Lung (tissue), 12 donors: Measurements from ENCODE around the gene LAMP5. TPM values are rescaled to one million over a fixed set of nuclear protein-coding genes. Genes with fewer than 3 reads are reported as not detected.

Experiments
- ATAC-seq: fragments of 200-7000 bp; cut with Tn5 transposase; one replicate; pipeline ENCODE4 v1.9.1; 2020; ENCODE audit warnings: moderate number of reproducible peaks; ENCODE audit not compliant: insufficient read depth, low FRiP score
- DNase-seq, 3 donors: peaks; one replicate each; pipeline ENCODE4 v3.0.0-alpha.2; 2013 to 2017
- H3K27ac ChIP-seq, 2 donors: one replicate each; pipeline ENCODE4 v1.5.1; 2013; ENCODE audit warnings: mild to moderate bottlenecking in 2 of 2, moderate library complexity in 2 of 2, control low read depth in 1 of 2, inconsistent platforms in 1 of 2, low read depth in 1 of 2, low read length in 1 of 2
- H3K27me3 ChIP-seq, 3 donors: one replicate each; pipeline ENCODE4 v1.5.1; 2013; ENCODE audit warnings: low read length in 2 of 3; ENCODE audit not compliant: control insufficient read depth in 3 of 3, insufficient read depth in 3 of 3
- H3K36me3 ChIP-seq, 4 donors: one replicate each; pipeline ENCODE4 v1.5.1; 2013; ENCODE audit warnings: low read length in 4 of 4, mild to moderate bottlenecking in 1 of 4, moderate library complexity in 1 of 4; ENCODE audit not compliant: control insufficient read depth in 4 of 4, insufficient read depth in 4 of 4
- H3K4me1 ChIP-seq, 5 donors: one replicate each; pipeline ENCODE4 v1.5.1; 2013; ENCODE audit warnings: low read length in 5 of 5, mild to moderate bottlenecking in 2 of 5, moderate library complexity in 1 of 5; ENCODE audit not compliant: control insufficient read depth in 5 of 5, insufficient read depth in 5 of 5
- H3K4me3 ChIP-seq: one replicate; pipeline ENCODE4 v1.5.1; 2013; ENCODE audit warnings: mild to moderate bottlenecking, control low read depth, moderate library complexity
- H3K9ac ChIP-seq, 2 donors: one replicate each; pipeline ENCODE4 v1.5.1; 2013; ENCODE audit warnings: low read length in 2 of 2, control low read depth in 1 of 2; ENCODE audit not compliant: insufficient read depth in 1 of 2
- H3K9me3 ChIP-seq, 4 donors: one replicate each; pipeline ENCODE4 v1.5.1; 2013; ENCODE audit warnings: low read length in 3 of 4, mild to moderate bottlenecking in 1 of 4, moderate library complexity in 1 of 4; ENCODE audit not compliant: control insufficient read depth in 4 of 4, insufficient read depth in 3 of 4
- WGBS, 2 donors: extraction: QIAGEN DNeasy Blood & Tissue Kit; methylation state at CpG; one replicate each; pipeline ENCODE4 v1.1.7; 2013; 5-methylcytosine and 5-hydroxymethylcytosine counted together
- polyA plus RNA-seq, 2 donors: library from polyadenylated mRNA; stranded (reverse); fragments of 200-250 nt; gene quantifications; one replicate each; pipeline ENCODE4 v1.2.1, GENCODE V29; 2013
- total RNA-seq, 2 donors: library from RNA; depleted of rRNA in 1 of 2; stranded (reverse); fragments of >200 nt in 1 of 2; gene quantifications; one replicate each; pipeline ENCODE4 v1.2.1, GENCODE V29; 2014 to 2021
- TF ChIP-seq, protein P1 (sequence below): IDR thresholded peaks from 2 replicates; pipeline ENCODE4 v1.5.1; 2012; ENCODE audit warnings: mild to moderate bottlenecking; ENCODE audit errors: control extremely low read depth, extremely low read depth
- donor health status: control.
- donor health status: control.
- donor health status: Bipolar disorder and iron deficiency.
- donor health status: healthy.
- donor health status: DM: yes; HTN: yes; CAD: no.

The LAMP5 gene
- total and polyA plus RNA-seq, 4 donors: 0.06 to 3.3 (median 0.23) TPM

DNA sequence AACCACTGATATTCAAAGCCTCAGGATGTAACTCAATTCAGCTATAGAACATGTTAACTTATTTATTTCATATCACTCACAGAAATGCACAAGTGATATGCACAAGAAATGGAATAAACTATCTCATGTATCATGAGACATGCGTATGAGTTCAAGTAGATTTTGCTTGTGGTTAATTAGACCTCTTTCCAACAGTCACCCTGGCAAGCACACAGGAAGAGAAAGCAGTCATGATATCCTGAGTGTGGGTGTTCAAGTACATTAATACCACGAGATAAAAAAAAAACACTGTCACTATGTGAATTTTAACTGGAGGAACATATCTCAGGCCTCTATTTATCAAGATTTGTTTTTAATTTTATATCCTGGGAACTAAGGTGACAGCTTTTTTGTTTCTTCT is 64.2 kb downstream of the LAMP5 start:
- H3K4me3 ChIP-seq: no peak overlapping the region
- no peak for DNase-seq
- no peak for ATAC-seq
- no peaks in the 10 kb centered on the region for H3K36me3 ChIP-seq
- peaks cover 0 to 2% (median 0%) of the 10 kb centered on the region in 3 donors for H3K27me3 ChIP-seq
- no peak overlapping the region for H3K9ac ChIP-seq
- no peaks in the 10 kb centered on the region for H3K9me3 ChIP-seq
- no peaks in the 10 kb centered on the region for H3K4me1 ChIP-seq
- H3K27ac ChIP-seq: no peak overlapping the region
- TF ChIP-seq, protein P1, sequence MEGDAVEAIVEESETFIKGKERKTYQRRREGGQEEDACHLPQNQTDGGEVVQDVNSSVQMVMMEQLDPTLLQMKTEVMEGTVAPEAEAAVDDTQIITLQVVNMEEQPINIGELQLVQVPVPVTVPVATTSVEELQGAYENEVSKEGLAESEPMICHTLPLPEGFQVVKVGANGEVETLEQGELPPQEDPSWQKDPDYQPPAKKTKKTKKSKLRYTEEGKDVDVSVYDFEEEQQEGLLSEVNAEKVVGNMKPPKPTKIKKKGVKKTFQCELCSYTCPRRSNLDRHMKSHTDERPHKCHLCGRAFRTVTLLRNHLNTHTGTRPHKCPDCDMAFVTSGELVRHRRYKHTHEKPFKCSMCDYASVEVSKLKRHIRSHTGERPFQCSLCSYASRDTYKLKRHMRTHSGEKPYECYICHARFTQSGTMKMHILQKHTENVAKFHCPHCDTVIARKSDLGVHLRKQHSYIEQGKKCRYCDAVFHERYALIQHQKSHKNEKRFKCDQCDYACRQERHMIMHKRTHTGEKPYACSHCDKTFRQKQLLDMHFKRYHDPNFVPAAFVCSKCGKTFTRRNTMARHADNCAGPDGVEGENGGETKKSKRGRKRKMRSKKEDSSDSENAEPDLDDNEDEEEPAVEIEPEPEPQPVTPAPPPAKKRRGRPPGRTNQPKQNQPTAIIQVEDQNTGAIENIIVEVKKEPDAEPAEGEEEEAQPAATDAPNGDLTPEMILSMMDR: no peak
- WGBS, 2 donors: 46 to 47% methylated on average over 2 of the region's 2 CpGs
